Measurements from ENCODE around the gene RHCE.
"Not testable (repeated sequence)": the region's sequence is repeated elsewhere in the genome, so short reads cannot be mapped to it uniquely, and the experiment has no call there.

The RHCE gene

GRCh38 chr1:25425098-25426085 lies 4.8 kb upstream of the RHCE start:
- H3K4me2 ChIP-seq (ENCODE audit: low read length), result no peak overlapping the region

DNA sequence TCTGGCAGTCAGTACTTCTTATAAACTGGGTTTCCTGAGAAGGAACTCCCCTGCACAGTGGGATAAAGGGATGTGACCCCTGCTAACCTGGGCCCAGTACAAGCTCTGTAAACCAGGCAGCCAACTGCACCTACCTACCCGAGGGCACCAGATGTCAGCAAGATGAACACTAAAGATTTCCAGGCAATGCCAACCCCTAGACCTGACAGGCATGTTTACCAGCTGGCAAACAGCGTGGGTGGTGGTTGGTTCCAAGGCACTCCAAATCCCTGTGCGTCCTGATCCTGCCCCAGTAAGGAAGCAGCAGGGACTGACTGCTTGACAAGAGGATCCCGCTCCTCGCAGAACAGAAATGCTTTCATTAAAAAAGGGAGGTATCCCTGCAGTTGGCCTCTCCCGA lies 2.6 kb upstream of the RHCE start:
- not testable (repeated sequence) for H3K4me2 ChIP-seq (ENCODE audit: low read length); H4K5ac ChIP-seq (ENCODE audit: low read length); H3K18ac ChIP-seq (ENCODE audit: low read length); DNase-seq; H3K23ac ChIP-seq (ENCODE audit: low read length); H3K4me1 ChIP-seq (ENCODE audit: control insufficient read depth, low read depth, low read length); H2BK15ac ChIP-seq (replicated peaks; ENCODE audit: low read depth); H2BK5ac ChIP-seq (ENCODE audit: low read length); H2AK5ac ChIP-seq (ENCODE audit: low read length); H3K79me1 ChIP-seq (ENCODE audit: low read length); H3K36me3 ChIP-seq (ENCODE audit: control insufficient read depth, insufficient read depth, low read length); H3K56ac ChIP-seq (ENCODE audit: low read length); H3K79me2 ChIP-seq (ENCODE audit: control insufficient read depth, insufficient read depth, low read length); H3K27ac ChIP-seq (ENCODE audit: low read depth, low read length); H3K4me3 ChIP-seq (ENCODE audit: low read length); H3K4ac ChIP-seq (ENCODE audit: low read depth, low read length); H2BK120ac ChIP-seq (ENCODE audit: low read depth, low read length); H4K8ac ChIP-seq (ENCODE audit: low read depth, low read length); H3K9ac ChIP-seq (ENCODE audit: low read length); H3K27me3 ChIP-seq (ENCODE audit: insufficient read depth, low read length, poor library complexity)
- no CpG with 5 or more reads among the region's 6 CpGs for WGBS (ENCODE audit: extremely low coverage, insufficient coverage, low lambda C conversion rate)

More at GRCh38 chr1:25425098-25426085, 4.8 kb upstream of the RHCE start:
- H3K4me3 ChIP-seq (ENCODE audit: low read length), result no peak overlapping the region
- no peaks in the 10 kb centered on the region for H3K27me3 ChIP-seq (ENCODE audit: insufficient read depth, low read length, poor library complexity)
- no peak for DNase-seq
- H2BK15ac ChIP-seq (replicated peaks; ENCODE audit: low read depth), result no peak overlapping the region
- WGBS (ENCODE audit: extremely low coverage, insufficient coverage, low lambda C conversion rate), result no CpG with 5 or more reads among the region's 16 CpGs
- H3K4me1 ChIP-seq (ENCODE audit: control insufficient read depth, low read depth, low read length), result no peaks in the 10 kb centered on the region
- H3K27ac ChIP-seq (ENCODE audit: low read depth, low read length), result no peak overlapping the region
- H2BK5ac ChIP-seq (ENCODE audit: low read length), result no peak overlapping the region
- no peak overlapping the region for H2BK120ac ChIP-seq (ENCODE audit: low read depth, low read length)
- H3K56ac ChIP-seq (ENCODE audit: low read length), result no peak overlapping the region
- no peak overlapping the region for H4K5ac ChIP-seq (ENCODE audit: low read length)
- H3K79me1 ChIP-seq (ENCODE audit: low read length), result no peaks in the 10 kb centered on the region
- no peak overlapping the region for H2AK5ac ChIP-seq (ENCODE audit: low read length)
- H3K23ac ChIP-seq (ENCODE audit: low read length), result no peak overlapping the region
- H4K8ac ChIP-seq (ENCODE audit: low read depth, low read length), result no peak overlapping the region
- H3K79me2 ChIP-seq (ENCODE audit: control insufficient read depth, insufficient read depth, low read length), result no peaks in the 10 kb centered on the region
- H3K36me3 ChIP-seq (ENCODE audit: control insufficient read depth, insufficient read depth, low read length), result no peaks in the 10 kb centered on the region
- no peak overlapping the region for H3K18ac ChIP-seq (ENCODE audit: low read length)
- H3K4ac ChIP-seq (ENCODE audit: low read depth, low read length), result no peak overlapping the region
- no peak overlapping the region for H3K9ac ChIP-seq (ENCODE audit: low read length)

- H4K5ac ChIP-seq (ENCODE audit: low read length); H3K4ac ChIP-seq (ENCODE audit: low read depth, low read length); H3K79me2 ChIP-seq (ENCODE audit: control insufficient read depth, insufficient read depth, low read length); H2BK5ac ChIP-seq (ENCODE audit: low read length); H2BK120ac ChIP-seq (ENCODE audit: low read depth, low read length); H3K9ac ChIP-seq (ENCODE audit: low read length); H2AK5ac ChIP-seq (ENCODE audit: low read length); H2BK15ac ChIP-seq (replicated peaks; ENCODE audit: low read depth); H3K18ac ChIP-seq (ENCODE audit: low read length); H3K79me1 ChIP-seq (ENCODE audit: low read length); H4K8ac ChIP-seq (ENCODE audit: low read depth, low read length); H3K23ac ChIP-seq (ENCODE audit: low read length); H3K36me3 ChIP-seq (ENCODE audit: control insufficient read depth, insufficient read depth, low read length); H3K56ac ChIP-seq (ENCODE audit: low read length); H3K4me2 ChIP-seq (ENCODE audit: low read length); H3K27me3 ChIP-seq (ENCODE audit: insufficient read depth, low read length, poor library complexity); DNase-seq; H3K4me1 ChIP-seq (ENCODE audit: control insufficient read depth, low read depth, low read length); H3K4me3 ChIP-seq (ENCODE audit: low read length); H3K27ac ChIP-seq (ENCODE audit: low read depth, low read length): not testable (repeated sequence)
- WGBS (ENCODE audit: extremely low coverage, insufficient coverage, low lambda C conversion rate), result no CpG with 5 or more reads among the region's 1 CpG
These were observed 1.3 kb downstream of the RHCE start for GRCh38 chr1:25419339-25419738.

DNA sequence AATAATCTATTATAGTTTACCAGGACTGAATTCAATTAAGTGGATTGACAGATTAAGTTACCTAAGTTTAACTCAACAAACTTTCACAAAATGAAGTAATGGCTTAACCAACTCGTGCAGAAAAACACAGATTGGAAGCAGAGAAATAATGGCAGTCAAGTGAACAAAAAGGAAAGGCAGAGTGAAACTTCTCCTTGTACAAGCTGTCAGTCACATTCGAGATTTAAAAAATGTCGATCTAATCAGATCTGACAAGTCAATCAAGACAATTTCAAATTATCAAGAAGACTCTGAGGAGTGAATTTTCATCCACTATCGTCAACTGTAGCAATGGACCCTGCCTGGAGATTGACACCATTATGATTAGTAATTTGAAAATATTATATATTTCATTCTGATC lies 3.3 kb downstream of the RHCE start:
- not testable (repeated sequence) for H3K4ac ChIP-seq (ENCODE audit: low read depth, low read length); H2BK15ac ChIP-seq (replicated peaks; ENCODE audit: low read depth); H3K9ac ChIP-seq (ENCODE audit: low read length); H3K27me3 ChIP-seq (ENCODE audit: insufficient read depth, low read length, poor library complexity); H3K4me1 ChIP-seq (ENCODE audit: control insufficient read depth, low read depth, low read length); H3K36me3 ChIP-seq (ENCODE audit: control insufficient read depth, insufficient read depth, low read length); H3K4me2 ChIP-seq (ENCODE audit: low read length); H3K79me2 ChIP-seq (ENCODE audit: control insufficient read depth, insufficient read depth, low read length); H3K79me1 ChIP-seq (ENCODE audit: low read length); H4K5ac ChIP-seq (ENCODE audit: low read length); H3K18ac ChIP-seq (ENCODE audit: low read length); H4K8ac ChIP-seq (ENCODE audit: low read depth, low read length); H2AK5ac ChIP-seq (ENCODE audit: low read length); H2BK120ac ChIP-seq (ENCODE audit: low read depth, low read length); DNase-seq; H2BK5ac ChIP-seq (ENCODE audit: low read length); H3K23ac ChIP-seq (ENCODE audit: low read length); H3K4me3 ChIP-seq (ENCODE audit: low read length); H3K56ac ChIP-seq (ENCODE audit: low read length); H3K27ac ChIP-seq (ENCODE audit: low read depth, low read length)
- no CpG with 5 or more reads among the region's 4 CpGs for WGBS (ENCODE audit: extremely low coverage, insufficient coverage, low lambda C conversion rate)

DNA sequence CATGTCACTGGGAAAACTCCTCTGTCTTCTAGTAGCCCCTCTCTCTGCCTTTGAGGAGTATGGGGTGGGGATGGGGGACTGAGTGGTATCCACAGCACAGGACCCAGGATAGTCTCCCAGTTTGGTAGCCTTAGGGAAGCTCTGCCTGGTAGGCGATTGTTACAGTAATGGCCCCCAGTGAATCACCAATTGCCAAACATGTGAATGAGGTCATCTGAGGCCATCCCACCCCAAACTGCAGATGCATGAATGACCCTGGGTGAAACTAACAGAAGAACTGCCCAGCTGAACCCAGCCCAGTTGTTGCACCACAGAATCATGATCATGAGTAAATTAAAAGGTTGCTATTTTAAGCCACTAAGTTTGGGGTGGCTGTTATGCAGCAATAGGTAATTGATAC lies 6.0 kb downstream of the RHCE start:
- WGBS (ENCODE audit: extremely low coverage, insufficient coverage, low lambda C conversion rate), result no CpG with 5 or more reads among the region's 1 CpG
- not testable (repeated sequence) for H3K79me1 ChIP-seq (ENCODE audit: low read length); H2BK120ac ChIP-seq (ENCODE audit: low read depth, low read length); H3K23ac ChIP-seq (ENCODE audit: low read length); H3K4me3 ChIP-seq (ENCODE audit: low read length); DNase-seq; H3K27me3 ChIP-seq (ENCODE audit: insufficient read depth, low read length, poor library complexity); H3K27ac ChIP-seq (ENCODE audit: low read depth, low read length); H4K8ac ChIP-seq (ENCODE audit: low read depth, low read length); H3K56ac ChIP-seq (ENCODE audit: low read length); H3K36me3 ChIP-seq (ENCODE audit: control insufficient read depth, insufficient read depth, low read length); H2BK5ac ChIP-seq (ENCODE audit: low read length); H4K5ac ChIP-seq (ENCODE audit: low read length); H2AK5ac ChIP-seq (ENCODE audit: low read length); H2BK15ac ChIP-seq (replicated peaks; ENCODE audit: low read depth); H3K9ac ChIP-seq (ENCODE audit: low read length); H3K4ac ChIP-seq (ENCODE audit: low read depth, low read length); H3K79me2 ChIP-seq (ENCODE audit: control insufficient read depth, insufficient read depth, low read length); H3K18ac ChIP-seq (ENCODE audit: low read length); H3K4me2 ChIP-seq (ENCODE audit: low read length); H3K4me1 ChIP-seq (ENCODE audit: control insufficient read depth, low read depth, low read length)

All from mesendoderm (in vitro differentiated cells).